GM18505 (cell line): Measurements from ENCODE around the gene CD164.
"Not testable (repeated sequence)": the region's sequence is repeated elsewhere in the genome, so short reads cannot be mapped to it uniquely, and the experiment has no call there.

ENCODE experiments used
- ATAC-seq: cut with Tn5 transposase; IDR thresholded peaks from one replicate; pipeline ENCODE4 v1.9.1; 2021; ENCODE audit not compliant: unreplicated experiment
- POLR2A ChIP-seq: IDR thresholded peaks from 4 replicates; pipeline ENCODE4 v1.6.1; 2011; ENCODE audit warnings: borderline replicate concordance; ENCODE audit not compliant: insufficient read depth, insufficient read length; ENCODE audit errors: extremely low read depth

The CD164 gene

GRCh38 chr6:109383438-109383940 lies 1.2 kb upstream of the CD164 start:
- no peak for TF ChIP-seq POLR2A

GRCh38 chr6:109382576-109383437 lies 540 bp upstream of the CD164 start:
- TF ChIP-seq POLR2A = peak; percentile 14
- ATAC-seq = peak; percentile 67

More at GRCh38 chr6:109383438-109383940, 1.2 kb upstream of the CD164 start:
- no peak for ATAC-seq

- no peak for TF ChIP-seq POLR2A
- no peak for ATAC-seq
Measured at GRCh38 chr6:109381061-109381746, 1.1 kb downstream of the CD164 start.

GRCh38 chr6:109379711-109380110 lies 2.6 kb downstream of the CD164 start:
- no peak for TF ChIP-seq POLR2A
- no peak for ATAC-seq

GRCh38 chr6:109377717-109378116 lies 4.5 kb downstream of the CD164 start:
- no peak for TF ChIP-seq POLR2A
- no peak for ATAC-seq

GRCh38 chr6:109374326-109374892 lies 7.9 kb downstream of the CD164 start:
- ATAC-seq = no peak

GRCh38 chr6:109373762-109374161 lies 8.5 kb downstream of the CD164 start:
- peak; percentile 41 for TF ChIP-seq POLR2A
- peak; percentile 90 for ATAC-seq

More at GRCh38 chr6:109374326-109374892, 7.9 kb downstream of the CD164 start:
- TF ChIP-seq POLR2A = no peak

GRCh38 chr6:109373331-109373730 lies 8.9 kb downstream of the CD164 start:
- ATAC-seq = peak; percentile 9
- no peak for TF ChIP-seq POLR2A

GRCh38 chr6:109372130-109372529 lies 10.1 kb downstream of the CD164 start:
- TF ChIP-seq POLR2A = no peak
- ATAC-seq = no peak

- no peak for ATAC-seq
- no peak for TF ChIP-seq POLR2A
Measured at GRCh38 chr6:109370792-109371191, 11.5 kb downstream of the CD164 start.

- no peak for ATAC-seq
- no peak for TF ChIP-seq POLR2A
Measured at GRCh38 chr6:109370336-109370735, 11.9 kb downstream of the CD164 start.

- no peak for ATAC-seq
- TF ChIP-seq POLR2A = no peak
Measured at GRCh38 chr6:109369728-109370127, 12.5 kb downstream of the CD164 start.

GRCh38 chr6:109364382-109365078 lies 17.7 kb downstream of the CD164 start:
- ATAC-seq = not testable (repeated sequence)
